ENCODE data around the gene GULP1. TPM values are rescaled to one million over a fixed set of nuclear protein-coding genes. Genes with fewer than 3 reads are reported as not detected.

GULP1 gene
- total and polyA plus RNA-seq, 12 donors: 2.0 to 6.0 (median 4.7) TPM

- ATAC-seq: no peak
- DNase-seq: no peak
- Histone ChIP-seq H3K9me3 (peaks cover 0 to 8% (median 0%) of the 10 kb centered on the region in 11 donors), H3K4me1 (no peaks in the 10 kb centered on the region), H3K27ac (no peak overlapping the region), H3K27me3 (no peaks in the 10 kb centered on the region), H3K4me3 (no peak overlapping the region), H3K36me3 (no peaks in the 10 kb centered on the region)
- TF ChIP-seq CTCF (IDR thresholded peaks at IDR 0.05): no peak
- intact Hi-C loops (cut with DNase I): no loop called here
- WGBS, 2 donors: 95% methylated on average over 2 of the region's 2 CpGs
Observed at GRCh38 chr2:188267776-188268175, 23.9 kb upstream of the GULP1 start.

- no peaks in the 10 kb centered on the region for H3K4me1 ChIP-seq
- H3K36me3 ChIP-seq: no peaks in the 10 kb centered on the region
- H3K27ac ChIP-seq: no peak overlapping the region
- ATAC-seq (no peak), DNase-seq (no peak)
- H3K27me3 ChIP-seq: no peaks in the 10 kb centered on the region
- WGBS, 2 donors: 92 to 94% methylated on average over 2 of the region's 2 CpGs
- peaks cover 0 to 8% (median 0%) of the 10 kb centered on the region in 11 donors for H3K9me3 ChIP-seq
- intact Hi-C loops (cut with DNase I): no loop called here
- no peak for TF ChIP-seq CTCF (IDR thresholded peaks at IDR 0.05)
- H3K4me3 ChIP-seq: no peak overlapping the region
Observed at GRCh38 chr2:188269004-188269403, 22.7 kb upstream of the GULP1 start.

- intact Hi-C loops (cut with DNase I): no loop called here
- peaks cover 0 to 8% (median 0%) of the 10 kb centered on the region in 11 donors for H3K9me3 ChIP-seq
- 91 to 92% methylated on average over 2 of the region's 2 CpGs for WGBS, 2 donors
- no peaks in the 10 kb centered on the region for H3K36me3 ChIP-seq
- no peak for TF ChIP-seq CTCF (IDR thresholded peaks at IDR 0.05)
- H3K4me1 ChIP-seq: no peaks in the 10 kb centered on the region
- DNase-seq (no peak), ATAC-seq (no peak)
- H3K4me3 ChIP-seq: no peak overlapping the region
- H3K27ac ChIP-seq: no peak overlapping the region
- no peaks in the 10 kb centered on the region for H3K27me3 ChIP-seq
Observed at GRCh38 chr2:188272121-188272520, 19.6 kb upstream of the GULP1 start.

- no peak overlapping the region for H3K4me3 ChIP-seq
- WGBS, 2 donors: 91 to 98% methylated on average over 2 of the region's 2 CpGs
- no peak for ATAC-seq
Observed at GRCh38 chr2:188274274-188274673, 17.4 kb upstream of the GULP1 start.

More at GRCh38 chr2:188274274-188274673, 17.4 kb upstream of the GULP1 start:
- DNase-seq: no peak
- TF ChIP-seq CTCF (IDR thresholded peaks at IDR 0.05): no peak
- H3K27ac ChIP-seq: no peak overlapping the region
- H3K9me3 ChIP-seq: peaks cover 0 to 8% (median 0%) of the 10 kb centered on the region in 11 donors
- no peaks in the 10 kb centered on the region for H3K27me3 ChIP-seq
- no peaks in the 10 kb centered on the region for H3K36me3 ChIP-seq
- H3K4me1 ChIP-seq: no peaks in the 10 kb centered on the region
- intact Hi-C loops (cut with DNase I): no loop called here

All from heart right ventricle (tissue), 16 donors.